HCT116 (cell line): ENCODE data around the gene FNDC3B. TPM values are rescaled to one million over a fixed set of nuclear protein-coding genes. Genes with fewer than 3 reads are reported as not detected.

Experiments used
- ATAC-seq: fragments of 200-7000 bp; cut with Tn5 transposase; 2 replicates; pipeline ENCODE4 v1.9.1; 2020; ENCODE audit warnings: mild to moderate bottlenecking, moderate library complexity
- BruUV-seq: library from RNA; stranded (reverse); fragments of 400-500 nt; replicated peaks from 2 replicates; lab custom pipeline; 2021; lab: Mats Ljungman, UMichigan
- CTCF ChIA-PET: fragments of 300-600 bp; sonication (Branson Sonifier 250); formaldehyde crosslinking; loops from one replicate; lab custom pipeline; 2021; ENCODE audit warnings: antibody characterized with exemption; lab: Charles Lee
- POLR2A ChIA-PET: fragments of 300-600, 350-600 bp; sonication (Branson Sonifier 250); formaldehyde crosslinking; loops from one replicate; lab custom pipeline; 2021; ENCODE audit warnings: antibody characterized with exemption; lab: Charles Lee
- RAD21 ChIA-PET, 2 experiments: fragments of 300-600 bp; sonication (Branson Sonifier 250); formaldehyde crosslinking; loops; one replicate each; lab custom pipeline; 2023; ENCODE audit warnings: low total read pairs in 2 of 2; ENCODE audit not compliant: uncharacterized antibody in 2 of 2, unreplicated experiment in 2 of 2, low non-redundant PET in 1 of 2; lab: Charles Lee
- DNase-seq: peaks from one replicate; pipeline ENCODE4 v3.0.0-alpha.2; 2010; ENCODE audit warnings: low read depth, low spot score
- H2AFZ ChIP-seq: fragments of 200-600 bp; shearing (Covaris generic), sonication (generic); 2 replicates; pipeline ENCODE4 v1.6.1; 2017; ENCODE audit warnings: low read depth, mixed run types, mixed read lengths, antibody characterized with exemption, low read length; ENCODE audit not compliant: poor library complexity, severe bottlenecking
- H3K27ac ChIP-seq: 2 replicates; pipeline ENCODE4 v1.5.1; 2012; ENCODE audit warnings: low read depth, low read length
- H3K27me3 ChIP-seq: fragments of 200-600 bp; sonication (generic); 2 replicates; pipeline ENCODE4 v1.6.1; 2016; ENCODE audit warnings: mixed run types, low read length, mixed read lengths; ENCODE audit not compliant: insufficient read depth
- H3K36me3 ChIP-seq, 2 experiments: fragments of 200-500 bp in 1 of 2; fragments of 200-600 bp in 1 of 2; sonication (Bioruptor generic) in 1 of 2; sonication (generic) in 1 of 2; 2 replicates each; pipeline versions ENCODE4 v1.5.1 to v1.6.1; 2014 to 2016; ENCODE audit warnings: low read length in 2 of 2, inconsistent platforms in 1 of 2, mixed read lengths in 1 of 2, mixed run types in 1 of 2; ENCODE audit not compliant: insufficient read depth in 2 of 2, control insufficient read depth in 1 of 2
- H3K4me1 ChIP-seq, 2 experiments: fragments of 200-600 bp in 1 of 2; sonication (generic) in 1 of 2; 2 replicates each; pipeline versions ENCODE4 v1.5.1 to v1.6.1; 2012 to 2017; ENCODE audit warnings: low read length in 2 of 2, inconsistent platforms in 1 of 2, mild to moderate bottlenecking in 1 of 2, mixed read lengths in 1 of 2, mixed run types in 1 of 2, moderate library complexity in 1 of 2; ENCODE audit not compliant: insufficient read depth in 2 of 2, control insufficient read depth in 1 of 2
- H3K4me2 ChIP-seq: fragments of 200-600 bp; sonication (generic); 2 replicates; pipeline ENCODE4 v1.6.1; 2017; ENCODE audit warnings: mixed run types, low read length, mixed read lengths
- H3K4me3 ChIP-seq, 2 experiments: fragments of 200-600 bp in 1 of 2; sonication (generic) in 1 of 2; replicated peaks in 1 of 2; 2 replicates each; pipeline ENCODE4 v1.5.1; 2011 to 2016; ENCODE audit warnings: low read length in 2 of 2, control low read depth in 1 of 2, low read depth in 1 of 2, mild to moderate bottlenecking in 1 of 2, mixed read lengths in 1 of 2, mixed run types in 1 of 2
- H3K79me2 ChIP-seq: fragments of 200-600 bp; sonication (generic); 2 replicates; pipeline ENCODE4 v1.6.1; 2017; ENCODE audit warnings: mild to moderate bottlenecking, mixed run types, low read length, moderate library complexity, mixed read lengths; ENCODE audit not compliant: insufficient read depth
- H3K9ac ChIP-seq: fragments of 200-600 bp; sonication (generic); 2 replicates; pipeline ENCODE4 v1.6.1; 2016; ENCODE audit warnings: low read length, mixed read lengths
- H3K9me2 ChIP-seq: fragments of 200-600 bp; sonication (generic), shearing (Covaris generic); 2 replicates; pipeline ENCODE4 v1.6.1; 2017; ENCODE audit warnings: mixed run types, mild to moderate bottlenecking, moderate library complexity; ENCODE audit not compliant: insufficient read depth
- H3K9me3 ChIP-seq, 2 experiments: fragments of 200-500 bp in 1 of 2; fragments of 200-600 bp in 1 of 2; sonication (Bioruptor generic) in 1 of 2; sonication (generic) in 1 of 2; 2 replicates each; pipeline ENCODE4 v1.6.1; 2014 to 2017; ENCODE audit warnings: low read length in 2 of 2, mixed read lengths in 2 of 2, inconsistent platforms in 1 of 2, low read depth in 1 of 2, mild to moderate bottlenecking in 1 of 2, mixed run types in 1 of 2, moderate library complexity in 1 of 2; ENCODE audit not compliant: control insufficient read depth in 1 of 2, insufficient read depth in 1 of 2
- H4K20me1 ChIP-seq: fragments of 200-600 bp; sonication (generic), shearing (Covaris generic); 2 replicates; pipeline ENCODE4 v1.6.1; 2017; ENCODE audit warnings: mixed run types, mild to moderate bottlenecking, moderate library complexity; ENCODE audit not compliant: insufficient read depth
- CEBPB ChIP-seq: IDR thresholded peaks from 2 replicates; pipeline ENCODE4 v1.6.1; 2012; ENCODE audit warnings: low read depth
- EZH2phosphoT487 ChIP-seq: fragments of 200-600 bp; IDR thresholded peaks from 2 replicates; pipeline ENCODE4 v1.6.1; 2018; ENCODE audit warnings: antibody characterized with exemption, borderline replicate concordance
- POLR2A ChIP-seq: IDR thresholded peaks from 2 replicates; pipeline ENCODE4 v1.7.0; 2011; ENCODE audit warnings: borderline replicate concordance; ENCODE audit not compliant: insufficient read depth, insufficient read length; ENCODE audit errors: extremely low read depth
- SRF ChIP-seq: IDR thresholded peaks from 2 replicates; pipeline ENCODE4 v1.6.1; 2012; ENCODE audit warnings: low read depth
- YY1 ChIP-seq: IDR thresholded peaks from 2 replicates; pipeline ENCODE4 v1.6.1; 2011; ENCODE audit warnings: low read length, low read depth, moderate library complexity, mild to moderate bottlenecking; ENCODE audit not compliant: insufficient replicate concordance; ENCODE audit errors: extremely low read depth
- ZNF274 ChIP-seq: fragments of 200-500 bp; sonication (Bioruptor generic); IDR thresholded peaks from 2 replicates; pipeline ENCODE4 v1.6.1; 2014; ENCODE audit warnings: mild to moderate bottlenecking, low read depth, low read length, inconsistent platforms
- intact Hi-C: fragments of 100-400 bp; cut with micrococcal nuclease; formaldehyde crosslinking; loops from 2 replicates; pipeline ENCODE4 v1.10.0; 2022
- total RNA-seq: library from RNA; stranded (reverse); gene quantifications from one replicate; pipeline ENCODE4 v1.2.1, GENCODE V29; 2021; ENCODE audit not compliant: unreplicated experiment
- TF ChIP-seq, protein P1 (sequence below): IDR thresholded peaks from 2 replicates; pipeline ENCODE4 v1.6.1; 2012; ENCODE audit warnings: low read depth

The FNDC3B gene
- total RNA-seq, 1 experiment from 2014 or later: 45.7 TPM

DNA sequence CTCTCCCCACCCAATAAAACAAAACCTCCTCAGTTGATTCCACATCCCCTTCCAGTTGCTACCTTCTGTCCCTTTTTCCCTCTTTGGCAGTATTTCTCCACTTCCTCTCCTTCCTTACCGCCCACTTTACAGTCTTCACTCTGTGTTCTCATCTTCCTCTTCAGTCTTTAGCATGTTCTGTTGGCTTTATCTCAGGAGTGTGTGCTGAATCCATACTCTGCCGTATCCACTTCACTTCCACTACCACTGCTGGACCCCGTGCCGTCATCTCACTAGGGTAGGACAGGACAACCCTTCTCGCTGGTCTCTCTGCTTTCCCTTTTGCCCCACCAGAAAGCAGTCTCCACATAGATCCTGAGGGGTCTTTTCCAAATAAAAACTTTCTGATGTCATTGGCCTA lies 74.3 kb downstream of the FNDC3B start:
- Histone ChIP-seq H3K27ac (no peak overlapping the region), H3K79me2 (no peaks in the 10 kb centered on the region), H3K9me3 (no peaks in the 10 kb centered on the region), H3K4me1 (no peaks in the 10 kb centered on the region), H3K9ac (no peak overlapping the region), H4K20me1 (peaks cover 4% of the 10 kb centered on the region; the same call in 1 of the 2 replicates), H3K27me3 (no peaks in the 10 kb centered on the region), H3K4me2 (no peak overlapping the region), H3K36me3 (0 out of 4 replicates have a peak, but pooled peaks cover 0 to 4% of the 10 kb centered on the region in 2 experiments), H3K9me2 (no peaks in the 10 kb centered on the region), H2AFZ (no peak overlapping the region), H3K4me3 (no peak overlapping the region)
- DNase-seq (no peak), ATAC-seq (no peak)
- ChIA-PET CTCF (no interaction called here), RAD21 (no interaction called here), POLR2A (no interaction called here)
- no TSS peak for BruUV-seq
- intact Hi-C loops: no loop called here
- TF ChIP-seq EZH2phosphoT487: no peak
- TF ChIP-seq SRF: no peak
- TF ChIP-seq, protein P1, sequence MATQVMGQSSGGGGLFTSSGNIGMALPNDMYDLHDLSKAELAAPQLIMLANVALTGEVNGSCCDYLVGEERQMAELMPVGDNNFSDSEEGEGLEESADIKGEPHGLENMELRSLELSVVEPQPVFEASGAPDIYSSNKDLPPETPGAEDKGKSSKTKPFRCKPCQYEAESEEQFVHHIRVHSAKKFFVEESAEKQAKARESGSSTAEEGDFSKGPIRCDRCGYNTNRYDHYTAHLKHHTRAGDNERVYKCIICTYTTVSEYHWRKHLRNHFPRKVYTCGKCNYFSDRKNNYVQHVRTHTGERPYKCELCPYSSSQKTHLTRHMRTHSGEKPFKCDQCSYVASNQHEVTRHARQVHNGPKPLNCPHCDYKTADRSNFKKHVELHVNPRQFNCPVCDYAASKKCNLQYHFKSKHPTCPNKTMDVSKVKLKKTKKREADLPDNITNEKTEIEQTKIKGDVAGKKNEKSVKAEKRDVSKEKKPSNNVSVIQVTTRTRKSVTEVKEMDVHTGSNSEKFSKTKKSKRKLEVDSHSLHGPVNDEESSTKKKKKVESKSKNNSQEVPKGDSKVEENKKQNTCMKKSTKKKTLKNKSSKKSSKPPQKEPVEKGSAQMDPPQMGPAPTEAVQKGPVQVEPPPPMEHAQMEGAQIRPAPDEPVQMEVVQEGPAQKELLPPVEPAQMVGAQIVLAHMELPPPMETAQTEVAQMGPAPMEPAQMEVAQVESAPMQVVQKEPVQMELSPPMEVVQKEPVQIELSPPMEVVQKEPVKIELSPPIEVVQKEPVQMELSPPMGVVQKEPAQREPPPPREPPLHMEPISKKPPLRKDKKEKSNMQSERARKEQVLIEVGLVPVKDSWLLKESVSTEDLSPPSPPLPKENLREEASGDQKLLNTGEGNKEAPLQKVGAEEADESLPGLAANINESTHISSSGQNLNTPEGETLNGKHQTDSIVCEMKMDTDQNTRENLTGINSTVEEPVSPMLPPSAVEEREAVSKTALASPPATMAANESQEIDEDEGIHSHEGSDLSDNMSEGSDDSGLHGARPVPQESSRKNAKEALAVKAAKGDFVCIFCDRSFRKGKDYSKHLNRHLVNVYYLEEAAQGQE: no peak
- no peak for TF ChIP-seq ZNF274
- TF ChIP-seq YY1: no peak
- no peak for TF ChIP-seq POLR2A
- TF ChIP-seq CEBPB: no peak
